ENCODE data around the gene VPS8. TPM values are rescaled to one million over a fixed set of nuclear protein-coding genes. Genes with fewer than 3 reads are reported as not detected.

The VPS8 gene
- total and polyA plus RNA-seq, 2 of the 13 experiments (the other 11 are each of a cell fraction or from before 2014, with no cell fraction given): 14.2 to 35.1 TPM

GRCh38 chr3:185081521-185081920 lies 269.6 kb downstream of the VPS8 start (continued):
- TF ChIP-seq REST (IDR thresholded peaks at IDR 0.05; ENCODE audit: borderline replicate concordance in 1 of 2, low read depth in 1 of 2, low read length in 2 of 2): no peak
- no peak for TF ChIP-seq GPBP1L1 (CRISPR knock-in tag; IDR thresholded peaks at IDR 0.05)
- no peak for TF ChIP-seq MTF1 (CRISPR knock-in tag; IDR thresholded peaks at IDR 0.05)

- DNase-seq (ENCODE audit: low spot score) (no peak), FAIRE-seq (no peak), ATAC-seq (no peak)
- CTCF ChIA-PET (ENCODE audit: low intra/inter-chr PET ratio, low total read pairs): no interaction called here
- POLR2A ChIA-PET: no interaction called here
- H3K27me3 ChIP-seq (ENCODE audit: control insufficient read depth in 1 of 2, insufficient read depth in 2 of 2, low read length in 2 of 2): peaks cover under 1 to 1% of the 10 kb centered on the region in 2 experiments; a peak in 2 of 5 replicates
- WGBS (ENCODE audit: low lambda C conversion rate): 62% methylated on average over 3 of the region's 3 CpGs
- no peak overlapping the region for H3K27ac ChIP-seq (ENCODE audit: extremely low read length, insufficient read depth, low read length)
- no peak overlapping the region for H3K4me2 ChIP-seq (ENCODE audit: low read depth, low read length)
- H3K4me1 ChIP-seq (ENCODE audit: insufficient read depth, low read length): no peaks in the 10 kb centered on the region
- in situ Hi-C loops (cut with HindIII; ENCODE audit: extremely low pct_ligation_motif_present, low pct_unique_long_range_greater_than_20kb) (no loop called here), intact Hi-C loops (cut with micrococcal nuclease; ENCODE audit: unreplicated experiment) (no loop called here)
- H3K36me3 ChIP-seq (replicated peaks in 1 of 2; ENCODE audit: control insufficient read depth in 1 of 2, insufficient read depth in 2 of 2, low read length in 2 of 2): no peaks in the 10 kb centered on the region; a peak in 1 of 5 replicates
- no peak overlapping the region for H2AFZ ChIP-seq (ENCODE audit: low read length)
- no peak overlapping the region for H3K4me3 ChIP-seq (replicated peaks in 1 of 3; ENCODE audit: insufficient read depth in 1 of 3, low read depth in 2 of 3, low read length in 3 of 3)
- no peaks in the 10 kb centered on the region for H3K79me2 ChIP-seq (ENCODE audit: insufficient read depth, low read length)
- no peaks in the 10 kb centered on the region for H3K9me3 ChIP-seq (ENCODE audit: low read length)
- no peak overlapping the region for H3K9ac ChIP-seq (ENCODE audit: insufficient read depth, low read depth, low read length)
- no peaks in the 10 kb centered on the region for H4K20me1 ChIP-seq (ENCODE audit: insufficient read depth, low read length)
- BruUV-seq (replicated peaks): no TSS peak
- TF ChIP-seq ATF7 (IDR thresholded peaks at IDR 0.05) (0 out of 2 replicates have a peak, but pooled peaks have one; percentile 7), ATF7 (CRISPR knock-in tag; IDR thresholded peaks at IDR 0.05) (no peak), PRPF4 (IDR thresholded peaks at IDR 0.05; ENCODE audit: low read depth, low read length, poor library complexity, severe bottlenecking) (no peak)
These were observed 270.2 kb downstream of the VPS8 start for GRCh38 chr3:185082149-185082548.

All from HepG2 (cell line).